ENCODE data around the gene SMARCA4. TPM values are rescaled to one million over a fixed set of nuclear protein-coding genes. Genes with fewer than 3 reads are reported as not detected.
"Not testable (repeated sequence)": the region's sequence is repeated elsewhere in the genome, so short reads cannot be mapped to it uniquely, and the experiment has no call there.

The SMARCA4 gene
- total RNA-seq, 1 donor from 2014 or later: 140 TPM

DNA sequence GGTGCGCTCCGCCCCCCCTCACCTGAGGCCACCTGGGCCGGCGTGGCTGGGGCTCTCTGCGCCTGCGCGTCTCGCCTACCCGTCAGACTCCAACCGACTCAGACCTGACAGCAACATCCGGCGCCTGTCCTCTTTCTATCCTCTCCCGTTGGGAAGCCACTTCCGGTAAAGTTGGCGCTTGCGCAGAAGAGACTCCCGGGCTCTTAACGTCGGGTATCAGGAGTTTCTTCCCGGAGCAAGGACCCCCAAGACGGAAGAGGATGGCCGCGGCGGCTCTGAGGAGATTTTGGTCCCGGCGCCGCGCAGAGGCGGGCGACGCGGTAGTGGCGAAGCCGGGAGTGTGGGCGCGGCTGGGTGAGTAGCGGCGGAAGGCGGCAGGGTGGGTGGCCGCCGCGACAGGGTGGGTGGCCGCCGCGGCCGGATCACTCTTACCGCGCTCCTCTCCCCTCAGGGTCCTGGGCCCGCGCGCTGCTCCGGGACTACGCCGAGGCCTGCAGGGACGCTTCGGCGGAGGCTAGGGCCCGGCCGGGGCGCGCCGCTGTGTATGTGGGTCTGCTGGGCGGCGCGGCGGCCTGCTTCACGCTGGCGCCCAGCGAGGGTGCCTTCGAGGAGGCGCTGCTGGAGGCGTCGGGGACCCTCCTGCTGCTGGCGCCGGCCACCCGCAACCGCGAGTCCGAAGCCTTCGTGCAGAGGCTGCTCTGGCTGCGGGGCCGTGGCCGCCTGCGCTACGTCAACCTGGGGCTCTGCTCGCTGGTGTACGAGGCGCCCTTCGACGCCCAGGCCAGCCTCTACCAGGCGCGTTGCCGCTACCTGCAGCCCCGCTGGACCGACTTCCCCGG is 32.0 kb upstream of the SMARCA4 start, which contains the start of the genes TIMM29 and YIPF2:
Gene TIMM29, plus strand, starts transcription at position 249 of the 839 bp plus-strand sequence. Its CDS starts 12 bp downstream, at position 261.
Gene YIPF2, minus strand, starts transcription at position 77 of the 839 bp plus-strand sequence. CDS start 229 bp downstream, outside the sequence.
- peak; percentile 99 for DNase-seq (ENCODE audit: low spot score)

DNA sequence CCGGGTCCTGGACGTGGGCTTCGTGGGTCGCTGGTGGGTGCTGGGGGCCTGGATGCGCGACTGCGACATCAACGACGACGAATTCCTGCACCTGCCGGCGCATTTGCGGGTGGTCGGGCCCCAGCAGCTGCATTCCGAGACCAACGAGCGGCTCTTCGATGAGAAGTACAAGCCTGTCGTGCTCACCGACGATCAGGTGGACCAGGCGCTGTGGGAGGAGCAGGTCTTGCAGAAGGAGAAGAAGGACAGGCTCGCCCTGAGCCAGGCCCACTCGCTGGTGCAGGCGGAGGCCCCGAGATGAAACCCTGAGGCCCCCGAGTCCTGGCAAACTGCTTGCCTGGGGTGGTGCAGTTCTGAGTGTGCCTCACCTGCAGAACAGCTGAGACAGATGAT is 31.4 kb upstream of the SMARCA4 start:
- no peak for DNase-seq (ENCODE audit: low spot score)

DNA sequence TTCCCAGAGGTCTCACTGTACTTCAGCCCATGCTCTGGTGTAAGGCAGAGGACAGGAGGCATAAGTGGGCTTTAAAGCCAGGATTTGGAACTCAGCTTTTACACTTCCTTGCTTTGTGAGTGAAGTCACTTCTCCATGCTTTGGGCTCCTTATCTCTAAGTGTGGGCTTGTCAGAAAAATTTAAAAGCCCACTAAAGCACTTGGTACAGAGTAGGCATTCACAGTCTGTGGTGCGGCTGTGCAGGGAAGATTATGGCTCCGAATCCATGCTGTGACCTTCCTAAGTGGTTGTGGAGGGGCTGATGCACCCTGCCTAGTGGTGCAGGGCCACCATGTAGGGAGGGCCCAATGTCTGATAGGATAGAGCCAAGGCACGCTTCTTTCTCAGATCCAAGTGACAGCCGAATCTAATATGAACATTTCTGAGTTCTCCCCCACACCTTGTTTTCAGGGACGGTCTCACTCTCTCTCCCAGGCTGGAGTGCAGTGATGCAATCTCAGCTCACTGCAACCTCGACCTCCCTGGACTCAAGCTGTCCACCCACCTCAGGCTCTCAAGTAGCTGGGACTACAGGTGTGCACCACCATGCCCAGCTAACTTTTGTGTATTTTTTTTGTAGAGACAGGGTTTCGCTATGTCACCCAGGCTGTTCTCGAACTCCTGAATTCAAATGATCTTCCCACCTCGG is 25.3 kb upstream of the SMARCA4 start:
- no peak for DNase-seq (ENCODE audit: low spot score)

DNA sequence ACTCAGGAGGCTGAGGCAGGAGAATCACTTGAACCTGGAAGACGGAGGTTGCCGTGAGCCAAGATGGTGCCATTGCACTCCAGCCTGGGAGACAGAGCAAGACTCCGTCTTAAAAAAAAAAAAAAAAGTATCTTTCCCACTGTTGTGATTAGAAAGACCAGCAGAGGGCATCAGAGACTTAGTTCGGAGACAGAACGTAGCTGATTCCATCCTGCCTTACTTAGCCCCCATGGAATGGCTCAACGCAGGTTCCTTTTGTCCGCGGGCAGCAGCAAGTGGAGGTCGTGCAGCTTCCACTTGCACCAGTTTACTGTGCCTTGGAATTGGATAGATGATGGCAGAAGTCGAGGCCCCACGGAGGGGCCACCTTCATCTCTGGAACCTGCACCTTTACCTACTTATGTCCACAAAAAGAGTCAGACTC is 24.2 kb upstream of the SMARCA4 start:
- DNase-seq (ENCODE audit: low spot score): no peak

DNA sequence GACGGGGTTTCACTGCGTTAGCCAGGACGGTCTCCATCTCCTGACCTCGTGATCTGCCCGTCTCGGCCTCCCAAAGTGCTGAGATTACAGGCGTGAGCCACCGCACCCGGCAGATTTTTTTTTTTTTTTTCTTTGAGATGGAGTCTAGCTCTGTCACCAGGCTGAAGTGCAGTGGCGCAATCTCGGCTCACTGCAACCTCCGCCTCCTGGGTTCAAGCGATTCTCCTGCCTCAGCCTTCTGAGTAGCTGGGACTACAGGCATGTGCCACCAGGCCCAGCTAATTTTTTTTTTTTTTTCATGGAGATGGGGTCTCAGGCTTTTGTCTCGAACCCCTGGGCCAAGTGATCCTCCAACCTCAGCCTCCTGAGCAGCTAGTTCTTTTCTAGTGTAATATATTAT is 19.2 kb upstream of the SMARCA4 start:
- not testable (repeated sequence) for DNase-seq (ENCODE audit: low spot score)

DNA sequence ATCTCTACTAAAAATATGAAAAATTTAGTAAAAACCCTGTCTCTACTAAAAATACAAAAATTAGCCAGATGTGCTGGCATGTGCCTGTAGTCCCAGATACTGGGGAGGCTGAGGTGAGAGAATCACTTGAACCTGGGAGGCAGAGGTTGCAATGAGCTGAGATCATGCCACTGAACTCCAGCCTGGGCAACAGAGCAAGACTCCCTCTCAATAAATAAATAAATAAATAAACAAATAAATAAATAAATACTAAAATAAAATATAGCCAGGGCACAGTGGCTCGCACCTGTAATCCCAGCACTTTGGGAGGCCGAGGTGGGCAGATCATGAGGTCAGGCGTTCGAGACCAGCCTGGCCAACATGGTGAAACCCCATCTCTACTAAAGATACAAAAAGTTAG is 17.4 kb upstream of the SMARCA4 start:
- DNase-seq (ENCODE audit: low spot score): not testable (repeated sequence)

DNA sequence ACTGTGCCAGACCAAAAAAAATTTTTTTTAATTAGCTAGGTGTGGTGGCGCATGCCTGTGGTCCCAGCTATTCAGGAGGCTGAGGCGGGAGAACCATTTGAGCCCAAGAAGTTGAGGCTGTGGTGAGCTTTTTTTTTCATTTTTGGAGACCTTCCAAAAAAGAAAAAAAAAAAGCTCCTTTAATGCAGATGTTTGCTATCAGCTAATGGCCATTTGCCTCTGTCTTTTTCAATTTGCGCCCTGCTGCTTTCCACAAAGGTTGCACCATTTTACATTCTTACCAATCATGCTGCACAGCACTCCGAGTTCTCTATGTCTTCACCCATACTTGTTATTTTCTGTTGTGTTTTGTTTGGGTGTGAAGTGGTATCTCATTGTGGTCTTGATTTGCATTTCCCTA is 15.6 kb upstream of the SMARCA4 start:
- DNase-seq (ENCODE audit: low spot score): no peak

DNA sequence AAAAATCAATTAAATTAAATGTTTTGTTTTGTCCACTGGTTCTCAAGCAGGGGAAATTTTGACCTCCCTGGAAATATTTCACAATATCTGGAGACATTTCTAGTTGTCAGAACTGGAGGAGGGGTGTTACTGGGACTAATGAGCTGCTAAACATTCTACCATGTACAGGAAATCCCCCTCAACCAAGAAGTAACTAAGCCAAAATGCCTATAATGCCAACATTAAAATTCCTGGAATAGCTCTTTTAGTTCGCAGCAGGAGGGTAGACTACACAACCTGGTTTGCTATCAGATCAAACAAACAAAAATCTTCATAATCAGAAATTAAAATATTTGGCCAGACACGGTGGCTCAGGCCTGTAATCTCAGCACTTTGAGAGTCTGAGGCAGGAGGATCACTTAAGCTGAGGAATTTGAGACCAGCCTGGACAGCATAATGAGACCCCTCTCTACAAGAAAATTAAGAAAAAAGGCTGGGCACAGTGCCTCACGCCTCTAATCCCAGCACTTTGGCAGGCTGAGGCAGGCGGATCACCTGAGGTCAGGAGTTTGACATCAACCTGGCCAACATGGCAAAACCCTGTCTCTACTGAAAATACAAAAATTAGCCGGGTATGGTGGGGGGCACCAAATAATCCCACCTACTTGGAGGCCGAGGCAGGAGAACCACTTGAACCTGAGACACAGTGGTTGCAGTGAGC is 13.7 kb upstream of the SMARCA4 start:
- no peak for DNase-seq (ENCODE audit: low spot score)

DNA sequence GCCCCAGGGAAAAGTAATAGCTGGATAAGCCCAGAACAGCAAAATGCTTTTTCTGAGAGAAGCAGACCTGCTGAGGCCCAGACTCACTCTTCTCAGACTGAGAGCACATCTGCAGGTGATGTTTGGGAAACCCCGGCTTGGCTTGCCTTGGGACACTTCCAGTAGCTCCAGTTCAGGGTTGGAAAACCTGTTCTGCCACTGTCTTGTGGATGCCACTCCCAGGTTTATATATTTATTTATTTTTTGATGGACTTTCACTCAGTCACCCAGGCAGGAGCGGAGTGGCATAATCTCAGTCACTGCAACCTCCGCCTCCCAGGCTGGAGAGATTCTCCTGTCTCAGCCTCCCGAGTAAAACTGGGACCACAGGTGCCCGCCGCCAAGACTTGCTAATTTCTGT is 8.0 kb upstream of the SMARCA4 start:
- DNase-seq (ENCODE audit: low spot score): peak; percentile 65

DNA sequence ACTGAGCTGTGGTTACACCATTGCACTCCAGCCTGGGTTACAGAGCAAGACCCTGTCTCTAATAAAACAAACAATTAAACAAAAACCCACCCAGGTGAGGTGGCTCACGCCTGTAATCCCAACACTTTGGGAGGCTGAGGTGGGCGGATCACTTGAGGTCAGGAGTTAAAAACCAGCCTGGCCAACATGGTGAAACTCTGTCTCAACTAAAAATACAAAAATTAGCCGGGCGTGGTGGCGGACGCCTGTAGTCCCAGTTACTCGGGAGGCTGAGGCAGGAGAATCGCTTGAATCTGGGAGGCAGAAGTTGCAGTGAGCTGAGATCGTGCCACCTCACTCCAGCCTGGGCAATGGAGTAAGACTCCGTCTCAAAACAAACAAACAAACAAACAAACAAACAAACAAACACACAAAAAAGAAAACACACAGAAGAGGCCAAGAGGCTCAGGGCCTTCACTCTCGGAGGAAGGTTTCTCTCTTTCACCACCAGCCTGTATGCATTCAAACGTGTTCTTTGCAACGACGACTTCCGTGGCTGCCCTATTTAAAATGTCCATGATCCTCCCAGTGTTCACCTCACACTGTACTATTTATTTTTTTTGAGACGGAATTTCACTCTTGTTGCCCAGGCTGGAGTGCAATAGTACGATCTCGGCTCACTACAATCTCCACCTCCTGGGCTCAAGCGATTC is 1.4 kb upstream of the SMARCA4 start:
- not testable (repeated sequence) for DNase-seq (ENCODE audit: low spot score)

DNA sequence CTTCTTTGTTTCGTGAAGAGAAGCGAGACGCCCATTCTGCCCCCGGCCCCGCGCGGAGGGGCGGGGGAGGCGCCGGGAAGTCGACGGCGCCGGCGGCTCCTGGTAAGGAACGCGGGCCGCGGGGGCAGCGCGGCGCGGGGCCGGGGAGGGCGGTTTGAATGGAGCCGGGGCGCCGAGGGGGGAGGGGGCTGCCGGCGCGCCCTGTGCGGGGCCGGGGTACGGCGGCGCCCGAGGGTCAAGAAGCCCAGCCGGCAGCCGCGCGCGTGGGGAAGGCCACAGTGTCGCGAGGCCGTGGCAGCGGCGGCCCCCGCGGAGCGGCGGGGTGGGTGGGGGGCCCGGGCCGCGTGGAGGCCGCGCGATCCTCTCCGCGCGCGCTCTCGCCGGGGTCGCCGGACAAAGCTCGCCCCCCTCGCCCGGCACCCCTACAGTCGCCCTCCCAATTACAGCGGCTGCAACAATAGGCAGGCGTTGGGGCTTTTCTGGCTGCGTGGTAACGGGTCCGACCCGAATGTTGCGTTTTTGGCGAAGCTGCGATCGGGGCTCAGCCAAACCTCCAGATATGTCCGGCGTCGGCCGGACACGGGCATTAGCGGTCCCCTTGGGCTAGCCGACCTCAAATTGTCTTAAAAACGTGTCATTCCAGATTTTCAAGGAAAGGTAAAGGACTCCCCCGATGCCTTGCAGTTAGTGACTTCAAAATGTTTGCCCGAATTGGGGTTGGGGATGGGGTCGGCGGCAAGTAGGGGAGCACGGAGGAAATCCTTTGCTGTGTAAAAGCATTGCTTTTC is 437 bp downstream of the SMARCA4 start:
- no peak for DNase-seq (ENCODE audit: low spot score)

DNA sequence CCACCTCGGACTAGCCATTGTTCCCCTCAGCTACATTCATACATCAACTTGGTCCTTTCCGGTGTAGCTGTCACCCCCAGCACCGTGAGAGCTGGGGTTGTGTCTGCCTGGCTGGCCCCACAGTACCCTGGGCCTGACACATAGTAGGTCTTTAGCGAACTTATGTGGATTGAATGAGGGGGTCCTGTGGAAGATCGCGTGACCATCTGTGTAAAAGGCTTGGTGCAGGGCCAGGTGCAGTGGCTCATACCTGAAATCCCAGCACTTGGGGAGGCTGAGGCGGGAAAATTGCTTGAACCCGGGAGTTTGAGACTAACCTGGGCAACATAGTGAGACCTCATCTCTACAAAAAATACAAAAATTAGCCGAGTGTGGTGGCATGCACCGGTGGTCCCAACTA is 2.0 kb downstream of the SMARCA4 start:
- DNase-seq (ENCODE audit: low spot score): no peak

DNA sequence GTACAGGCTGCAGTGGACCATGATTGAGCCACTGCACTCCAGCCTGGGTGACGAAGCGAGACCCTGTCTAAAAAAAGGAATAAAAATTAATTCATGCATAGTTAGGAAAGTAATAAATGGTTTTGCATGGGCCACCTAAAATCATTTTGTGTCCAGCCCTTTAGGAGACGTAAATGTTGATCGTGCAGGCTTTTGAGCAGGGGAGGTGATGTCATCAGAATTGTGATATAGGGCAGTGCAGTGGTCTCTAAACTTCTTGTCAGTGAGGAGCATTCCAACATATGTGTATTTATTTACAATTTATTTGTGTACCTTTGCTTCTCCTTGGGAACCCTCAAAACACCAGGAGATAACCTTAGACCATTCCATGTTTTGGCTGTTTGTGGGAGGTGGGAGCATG is 3.0 kb downstream of the SMARCA4 start:
- no peak for DNase-seq (ENCODE audit: low spot score)

DNA sequence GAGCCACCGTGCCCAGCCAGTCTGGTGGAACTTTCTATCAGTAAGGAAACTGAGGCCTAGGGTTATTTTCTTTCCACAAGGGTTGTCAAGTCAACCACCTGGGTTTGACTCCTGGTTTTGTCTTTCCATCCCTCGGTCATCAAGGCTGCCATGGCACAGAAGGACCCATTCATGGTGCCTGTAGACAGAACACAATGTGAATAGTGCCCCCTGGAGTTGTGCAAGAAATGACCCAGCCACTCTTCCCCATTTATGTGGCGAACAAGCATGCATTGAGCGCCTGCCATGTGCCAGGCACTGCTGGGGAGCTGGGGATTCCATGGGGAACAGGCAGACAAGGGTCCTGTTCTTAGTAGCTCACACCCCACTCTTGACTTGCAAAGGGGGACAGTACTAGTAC is 4.1 kb downstream of the SMARCA4 start:
- no peak for DNase-seq (ENCODE audit: low spot score)

DNA sequence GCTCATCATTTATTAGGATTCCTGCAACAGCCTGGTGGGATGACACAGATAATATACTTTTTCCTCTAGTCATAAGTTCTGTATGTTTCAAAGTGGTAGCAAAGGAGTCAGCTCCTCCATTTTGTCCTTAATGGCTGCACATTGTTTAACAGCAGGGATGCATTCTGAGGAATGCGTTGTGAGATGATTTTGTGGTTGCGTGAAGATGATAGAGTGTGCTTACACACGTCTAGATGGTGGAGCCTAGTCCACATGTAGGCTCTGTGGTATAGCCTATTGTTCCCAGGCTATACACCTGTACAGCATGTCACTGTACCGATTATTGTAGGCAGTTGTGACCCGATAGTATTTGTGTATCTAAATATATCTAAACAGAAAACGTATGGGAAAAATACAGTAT is 4.6 kb downstream of the SMARCA4 start:
- no peak for DNase-seq (ENCODE audit: low spot score)

DNA sequence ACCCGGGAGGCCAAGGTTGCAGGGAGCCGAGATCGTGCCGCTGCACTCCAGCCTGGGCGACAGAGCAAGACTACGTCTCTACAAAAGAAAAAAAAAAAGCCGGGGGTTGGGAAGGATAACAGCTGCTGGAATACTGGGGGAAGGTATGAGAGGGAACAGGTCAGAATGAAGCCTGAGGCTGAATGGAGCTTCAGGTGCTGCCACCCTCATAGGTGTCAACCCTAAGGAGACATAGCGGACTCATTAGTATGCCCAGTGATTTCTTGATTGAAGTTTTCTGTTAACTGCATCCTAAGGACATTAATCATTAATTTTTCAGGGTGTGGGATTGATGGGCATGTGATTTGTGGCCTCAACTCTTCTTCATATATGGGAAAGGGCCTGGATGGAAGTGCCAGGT is 6.0 kb downstream of the SMARCA4 start:
- no peak for DNase-seq (ENCODE audit: low spot score)

DNA sequence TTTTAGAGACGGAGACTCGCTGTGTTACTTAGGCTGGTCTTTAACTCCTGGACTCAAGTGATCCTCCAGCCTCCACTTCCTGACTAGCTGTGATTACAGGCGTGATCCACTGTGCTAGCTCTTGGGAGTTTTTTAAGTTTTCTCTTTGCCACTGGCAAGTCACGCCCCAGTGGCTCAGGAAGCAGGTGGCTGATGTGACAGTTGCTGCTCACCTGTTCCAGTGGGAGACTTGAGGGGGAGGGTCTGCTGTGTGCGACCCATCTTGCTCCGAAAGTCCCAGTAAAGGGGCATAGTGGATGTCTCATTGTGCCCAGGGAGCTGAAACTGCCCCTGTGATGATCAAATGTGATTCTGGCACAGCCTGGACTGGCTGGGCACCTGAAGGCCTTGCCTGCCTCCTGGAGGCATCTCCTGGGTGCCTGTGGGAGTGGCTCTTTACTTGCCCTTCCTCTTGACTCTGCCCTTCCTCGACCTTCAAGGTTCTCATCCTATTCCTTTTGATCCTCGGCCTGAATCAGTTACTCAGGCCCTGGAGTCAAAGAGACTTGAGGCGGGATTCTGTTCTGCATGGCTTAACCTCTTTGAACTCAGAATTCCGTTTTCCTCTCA is 7.8 kb downstream of the SMARCA4 start:
- no peak for DNase-seq (ENCODE audit: low spot score)

DNA sequence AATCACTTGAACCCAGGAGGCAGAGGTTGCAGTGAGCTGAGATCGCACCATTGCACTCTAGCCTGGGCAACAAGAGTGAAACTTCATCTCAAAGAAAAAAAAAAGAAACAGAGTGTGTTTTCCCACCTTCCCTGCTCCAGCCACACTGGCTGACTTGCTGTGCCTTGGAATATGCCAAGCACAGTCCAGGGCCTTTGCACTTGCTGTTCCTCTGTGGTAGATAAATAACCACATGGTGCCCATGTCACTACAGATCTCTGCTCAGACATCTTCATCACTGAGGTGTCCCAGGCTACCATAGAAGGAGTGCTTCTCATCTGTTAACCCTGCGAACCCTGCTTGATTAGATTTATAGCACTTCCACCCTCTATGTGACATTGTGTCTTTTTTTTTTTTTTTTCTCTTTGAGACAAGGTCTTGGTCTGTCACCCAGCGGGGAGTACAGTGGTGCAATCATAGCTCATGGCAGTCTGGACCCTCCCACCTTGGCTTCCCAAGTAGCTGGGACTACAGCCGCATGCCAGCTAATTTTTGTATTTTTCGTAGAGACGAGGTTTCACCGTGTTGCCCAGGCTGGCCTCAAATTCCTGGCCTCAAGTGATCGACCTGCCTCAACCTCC is 10.4 kb downstream of the SMARCA4 start:
- DNase-seq (ENCODE audit: low spot score): no peak

DNA sequence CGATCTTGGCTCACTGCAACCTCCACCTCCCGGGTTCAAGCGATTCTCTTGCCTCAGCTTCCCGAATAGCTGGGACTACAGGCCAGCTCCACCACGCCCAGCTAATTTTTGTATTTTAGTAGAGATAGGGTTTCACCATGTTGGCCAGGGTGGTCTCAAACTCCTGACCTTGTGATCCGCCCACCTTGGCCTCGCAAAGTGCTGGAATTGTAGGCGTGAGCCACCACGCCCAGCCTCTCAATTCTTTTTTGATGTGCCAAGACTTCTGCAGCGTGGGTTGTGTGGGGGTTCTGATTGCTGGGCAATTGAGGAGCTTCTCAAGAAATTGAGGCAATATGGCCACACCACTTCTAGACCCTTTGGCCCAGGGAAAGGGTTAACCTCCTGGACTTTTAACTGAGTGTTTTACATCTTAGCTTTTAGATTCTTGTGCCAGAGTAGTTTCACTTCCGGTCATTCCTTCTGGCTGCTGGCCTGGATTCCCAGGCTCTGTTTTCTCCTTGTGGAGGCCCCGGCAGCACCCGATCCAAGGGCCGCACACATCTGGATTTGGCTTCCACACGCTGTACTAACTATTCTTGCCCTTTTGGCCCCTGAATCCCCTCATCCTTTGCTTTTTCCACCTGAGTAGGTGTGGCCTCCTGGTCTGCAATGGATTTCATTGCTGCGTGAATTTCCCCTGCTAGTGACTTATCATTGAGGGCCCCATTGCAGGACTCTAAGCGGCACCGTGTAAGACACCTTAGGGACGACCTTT is 14.7 kb downstream of the SMARCA4 start:
- peak; percentile 59 for DNase-seq (ENCODE audit: low spot score)
